ENCODE measurements around the gene ANXA2. TPM values are rescaled to one million over a fixed set of nuclear protein-coding genes. Genes with fewer than 3 reads are reported as not detected.

The ANXA2 gene
- total RNA-seq, 1 experiment from 2014 or later = 3,100 TPM

GRCh38 chr15:60374628-60375081, 23.1 kb downstream of the ANXA2 start:
- H3K4me3 Mint-ChIP-seq (ENCODE audit: low read depth, unreplicated experiment) = peak overlapping the region; percentile 67
- no peak for TF ChIP-seq CTCF (IDR thresholded peaks at IDR 0.05; ENCODE audit: unreplicated experiment)
- no peaks in the 10 kb centered on the region for H3K9me3 Mint-ChIP-seq (ENCODE audit: low read depth, unreplicated experiment)

GRCh38 chr15:60374209-60374608, 23.6 kb downstream of the ANXA2 start:
- BruUV-seq (replicated peaks) = TSS peak; percentile 24
- Mint-ChIP-seq H3K36me3 (ENCODE audit: insufficient read depth, unreplicated experiment) (peaks cover 100% of the 10 kb centered on the region), H3K27me3 (ENCODE audit: unreplicated experiment) (no peaks in the 10 kb centered on the region), H3K4me1 (ENCODE audit: low read depth, unreplicated experiment) (peaks cover 87% of the 10 kb centered on the region), H3K27ac (ENCODE audit: unreplicated experiment) (peak overlapping the region; percentile 100), H3K9me3 (ENCODE audit: low read depth, unreplicated experiment) (no peaks in the 10 kb centered on the region), H3K4me3 (ENCODE audit: low read depth, unreplicated experiment) (peak overlapping the region; percentile 67)
- no peak for TF ChIP-seq CTCF (IDR thresholded peaks at IDR 0.05; ENCODE audit: unreplicated experiment)
- intact Hi-C loops (cut with micrococcal nuclease; ENCODE audit: unreplicated experiment) = loop anchor here (2.0 to 5.0 kb wide), 2 partner anchors 17 to 33 kb away; no protein-coding TSS in a partner anchor
- CTCF ChIA-PET = interaction anchor here (0.9 to 3.7 kb wide), 12 partner anchors 12 to 146 kb away, joined by 3 to 14 read pairs (median 4); no protein-coding TSS in a partner anchor
- DNase-seq = no peak

More at GRCh38 chr15:60374628-60375081, 23.1 kb downstream of the ANXA2 start:
- Mint-ChIP-seq H3K36me3 (ENCODE audit: insufficient read depth, unreplicated experiment) (peaks cover 100% of the 10 kb centered on the region), H3K27ac (ENCODE audit: unreplicated experiment) (peak overlapping the region; percentile 100), H3K27me3 (ENCODE audit: unreplicated experiment) (no peaks in the 10 kb centered on the region), H3K4me1 (ENCODE audit: low read depth, unreplicated experiment) (peaks cover 85% of the 10 kb centered on the region)
- intact Hi-C loops (cut with micrococcal nuclease; ENCODE audit: unreplicated experiment) = loop anchor here (2.0 to 5.0 kb wide), 2 partner anchors 16 to 33 kb away; no protein-coding TSS in a partner anchor
- BruUV-seq (replicated peaks) = no TSS peak
- CTCF ChIA-PET = interaction anchor here (0.6 to 3.7 kb wide), 14 partner anchors 12 to 684 kb away, joined by 3 to 14 read pairs (median 4); no protein-coding TSS in a partner anchor
- peak; percentile 92 for DNase-seq

- no TSS peak for BruUV-seq (replicated peaks)
- TF ChIP-seq CTCF (IDR thresholded peaks at IDR 0.05; ENCODE audit: unreplicated experiment) = no peak
- Mint-ChIP-seq H3K36me3 (ENCODE audit: insufficient read depth, unreplicated experiment) (peaks cover 100% of the 10 kb centered on the region), H3K4me1 (ENCODE audit: low read depth, unreplicated experiment) (peaks cover 91% of the 10 kb centered on the region), H3K4me3 (ENCODE audit: low read depth, unreplicated experiment) (peak overlapping the region; percentile 67), H3K27ac (ENCODE audit: unreplicated experiment) (peak overlapping the region; percentile 100), H3K9me3 (ENCODE audit: low read depth, unreplicated experiment) (no peaks in the 10 kb centered on the region), H3K27me3 (ENCODE audit: unreplicated experiment) (no peaks in the 10 kb centered on the region)
- DNase-seq = no peak
- intact Hi-C loops (cut with micrococcal nuclease; ENCODE audit: unreplicated experiment) = loop anchor here (2.0 to 5.0 kb wide), 2 partner anchors 17 to 34 kb away; no protein-coding TSS in a partner anchor
- CTCF ChIA-PET = interaction anchor here (2.0 to 3.7 kb wide), 3 partner anchors 12 to 17 kb away, joined by 6 to 14 read pairs (median 10); no protein-coding TSS in a partner anchor
Observed at GRCh38 chr15:60373745-60374144, 24.0 kb downstream of the ANXA2 start.

GRCh38 chr15:60373327-60373726, 24.5 kb downstream of the ANXA2 start:
- Mint-ChIP-seq H3K4me3 (ENCODE audit: low read depth, unreplicated experiment) (peak overlapping the region; percentile 67), H3K9me3 (ENCODE audit: low read depth, unreplicated experiment) (no peaks in the 10 kb centered on the region), H3K27me3 (ENCODE audit: unreplicated experiment) (no peaks in the 10 kb centered on the region), H3K36me3 (ENCODE audit: insufficient read depth, unreplicated experiment) (peaks cover 100% of the 10 kb centered on the region), H3K4me1 (ENCODE audit: low read depth, unreplicated experiment) (peaks cover 93% of the 10 kb centered on the region), H3K27ac (ENCODE audit: unreplicated experiment) (peak overlapping the region; percentile 100)
- no peak for DNase-seq
- BruUV-seq (replicated peaks) = no TSS peak
- intact Hi-C loops (cut with micrococcal nuclease; ENCODE audit: unreplicated experiment) = loop anchor here (5.0 kb wide), 1 partner anchor 34 kb away; no protein-coding TSS in a partner anchor
- CTCF ChIA-PET = interaction anchor here (1.2 to 3.7 kb wide), 4 partner anchors 10 to 18 kb away, joined by 6 to 14 read pairs (median 8); no protein-coding TSS in a partner anchor
- TF ChIP-seq CTCF (IDR thresholded peaks at IDR 0.05; ENCODE audit: unreplicated experiment) = no peak
